ENCODE measurements around the gene SFRP4.

SFRP4 gene

DNA sequence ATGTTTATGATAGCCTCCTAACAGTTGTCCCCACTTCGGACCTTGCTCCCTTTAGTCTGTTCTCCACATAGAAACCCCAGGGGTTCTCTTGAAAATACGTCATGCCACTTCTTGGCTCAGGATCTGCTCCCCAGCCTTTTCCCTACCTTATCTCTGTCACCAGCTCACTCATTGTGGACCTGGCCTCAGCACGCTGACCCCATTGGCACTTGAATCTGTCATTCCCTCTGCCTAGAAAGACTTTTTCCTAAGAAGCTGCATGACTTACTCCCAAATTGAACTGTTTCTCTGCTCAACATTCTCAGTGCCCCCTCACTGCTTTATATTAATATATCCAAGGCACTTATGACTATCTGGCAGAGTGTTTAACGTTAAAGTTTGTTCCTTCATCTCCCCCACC is 12.3 kb upstream of the SFRP4 start:
- H3K27ac ChIP-seq: no peak overlapping the region
- no peak overlapping the region for H3K4me3 ChIP-seq (ENCODE audit: low read depth, low read length)
- no peak overlapping the region for H3K9ac ChIP-seq
- no peaks in the 10 kb centered on the region for H3K27me3 ChIP-seq (ENCODE audit: control insufficient read depth, insufficient read depth, low read length)
- H2AFZ ChIP-seq: no peak overlapping the region
- H3K4me1 ChIP-seq: peaks cover 4% of the 10 kb centered on the region
- no peak for TF ChIP-seq CTCF (IDR thresholded peaks at IDR 0.05)
- no peaks in the 10 kb centered on the region for H3K9me3 ChIP-seq (ENCODE audit: control insufficient read depth, low read length)
- no peaks in the 10 kb centered on the region for H3K36me3 ChIP-seq (ENCODE audit: control insufficient read depth, insufficient read depth, low read length)
- no peaks in the 10 kb centered on the region for H3K79me2 ChIP-seq
- H3K4me2 ChIP-seq (ENCODE audit: low read length): no peak overlapping the region

DNA sequence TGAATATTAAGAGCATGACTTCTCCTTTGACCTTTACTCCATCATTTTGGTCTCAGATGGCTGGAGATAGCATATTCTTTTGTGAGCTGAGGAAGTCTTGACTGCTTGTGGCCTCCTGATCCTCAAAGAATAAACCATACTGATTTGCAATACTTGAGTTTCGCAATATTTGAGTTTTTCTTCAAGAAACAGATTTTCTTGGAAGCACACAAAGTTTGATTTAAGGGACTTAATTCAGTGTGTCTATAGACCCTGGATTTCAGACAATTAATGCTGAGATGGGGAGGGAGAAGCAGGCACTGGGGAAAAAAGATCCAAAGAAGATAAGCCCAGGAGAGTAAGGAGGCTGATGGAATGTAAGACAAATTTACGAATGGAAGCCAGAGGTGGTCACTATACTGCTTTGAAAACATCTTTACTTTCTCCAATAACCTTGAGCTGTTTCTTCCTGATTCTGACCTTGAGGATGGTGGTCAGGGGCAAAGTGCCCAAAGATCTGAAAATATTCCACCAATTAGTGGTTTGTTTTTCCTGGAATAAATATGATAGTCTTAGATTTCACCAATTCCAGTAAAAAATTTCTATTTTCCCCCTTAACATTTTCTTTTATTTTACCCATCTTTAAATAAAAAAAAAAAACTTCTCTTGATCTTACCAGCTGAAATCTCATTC is 11.3 kb upstream of the SFRP4 start:
- Histone ChIP-seq H3K27me3 (ENCODE audit: control insufficient read depth, insufficient read depth, low read length) (no peaks in the 10 kb centered on the region), H3K4me1 (peaks cover 4% of the 10 kb centered on the region), H3K9ac (no peak overlapping the region), H3K4me2 (ENCODE audit: low read length) (no peak overlapping the region), H3K9me3 (ENCODE audit: control insufficient read depth, low read length) (no peaks in the 10 kb centered on the region), H3K4me3 (ENCODE audit: low read depth, low read length) (no peak overlapping the region), H3K27ac (no peak overlapping the region), H3K79me2 (no peaks in the 10 kb centered on the region), H3K36me3 (ENCODE audit: control insufficient read depth, insufficient read depth, low read length) (no peaks in the 10 kb centered on the region), H2AFZ (no peak overlapping the region)
- TF ChIP-seq CTCF (IDR thresholded peaks at IDR 0.05): no peak

- H3K36me3 ChIP-seq (ENCODE audit: control insufficient read depth, insufficient read depth, low read length): no peaks in the 10 kb centered on the region
- H3K4me1 ChIP-seq: peaks cover 4% of the 10 kb centered on the region
- H3K27me3 ChIP-seq (ENCODE audit: control insufficient read depth, insufficient read depth, low read length): no peaks in the 10 kb centered on the region
- no peak for TF ChIP-seq CTCF (IDR thresholded peaks at IDR 0.05)
- H3K4me3 ChIP-seq (ENCODE audit: low read depth, low read length): no peak overlapping the region
- no peak overlapping the region for H3K9ac ChIP-seq
- no peak overlapping the region for H3K27ac ChIP-seq
- no peaks in the 10 kb centered on the region for H3K79me2 ChIP-seq
- H3K4me2 ChIP-seq (ENCODE audit: low read length): no peak overlapping the region
- H3K9me3 ChIP-seq (ENCODE audit: control insufficient read depth, low read length): no peaks in the 10 kb centered on the region
- H2AFZ ChIP-seq: no peak overlapping the region
Observed at GRCh38 chr7:37925620-37926019, 9.0 kb upstream of the SFRP4 start.

GRCh38 chr7:37924491-37925041 is 7.9 kb upstream of the SFRP4 start:
- H3K4me2 ChIP-seq (ENCODE audit: low read length): no peak overlapping the region
- no peak overlapping the region for H3K9ac ChIP-seq
- no peak overlapping the region for H3K4me3 ChIP-seq (ENCODE audit: low read depth, low read length)
- H3K9me3 ChIP-seq (ENCODE audit: control insufficient read depth, low read length): no peaks in the 10 kb centered on the region
- no peaks in the 10 kb centered on the region for H3K27me3 ChIP-seq (ENCODE audit: control insufficient read depth, insufficient read depth, low read length)
- no peak overlapping the region for H3K27ac ChIP-seq
- no peaks in the 10 kb centered on the region for H3K79me2 ChIP-seq
- H3K36me3 ChIP-seq (ENCODE audit: control insufficient read depth, insufficient read depth, low read length): no peaks in the 10 kb centered on the region
- no peak for TF ChIP-seq CTCF (IDR thresholded peaks at IDR 0.05)
- peaks cover 4% of the 10 kb centered on the region for H3K4me1 ChIP-seq
- H2AFZ ChIP-seq: no peak overlapping the region

GRCh38 chr7:37923996-37924395 is 7.4 kb upstream of the SFRP4 start:
- H3K9me3 ChIP-seq (ENCODE audit: control insufficient read depth, low read length): no peaks in the 10 kb centered on the region
- no peak for TF ChIP-seq CTCF (IDR thresholded peaks at IDR 0.05)
- H3K4me3 ChIP-seq (ENCODE audit: low read depth, low read length): no peak overlapping the region
- peaks cover 4% of the 10 kb centered on the region for H3K4me1 ChIP-seq
- H2AFZ ChIP-seq: no peak overlapping the region
- H3K79me2 ChIP-seq: no peaks in the 10 kb centered on the region
- H3K27me3 ChIP-seq (ENCODE audit: control insufficient read depth, insufficient read depth, low read length): no peaks in the 10 kb centered on the region
- no peak overlapping the region for H3K27ac ChIP-seq
- H3K9ac ChIP-seq: no peak overlapping the region
- H3K36me3 ChIP-seq (ENCODE audit: control insufficient read depth, insufficient read depth, low read length): no peaks in the 10 kb centered on the region
- H3K4me2 ChIP-seq (ENCODE audit: low read length): no peak overlapping the region
